ENCODE results near the gene SCIN.
"Not testable (repeated sequence)": the region's sequence is repeated elsewhere in the genome, so short reads cannot be mapped to it uniquely, and the experiment has no call there.

SCIN gene

GRCh38 chr7:12650080-12650479, 79.6 kb downstream of the SCIN start:
- DNase-seq = no peak

DNA sequence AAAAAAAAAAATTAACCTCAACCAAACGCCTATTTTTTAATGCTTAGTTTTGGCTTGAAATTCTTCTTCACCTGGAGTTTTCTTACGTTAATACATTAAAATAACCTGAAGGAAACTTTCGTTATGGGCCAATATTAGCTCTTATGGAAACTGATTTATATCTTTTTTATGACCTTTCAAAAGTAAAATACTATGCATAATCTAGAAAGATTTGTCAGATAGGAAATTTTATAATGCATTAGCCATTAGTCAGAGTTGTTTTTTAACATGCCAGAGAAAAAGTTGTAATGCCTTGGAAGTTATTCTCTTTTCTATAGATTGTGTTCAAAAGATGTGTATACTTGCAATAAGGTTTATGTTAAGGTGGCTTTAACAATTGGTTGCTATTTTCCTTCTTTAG, 82.6 kb downstream of the SCIN start:
- DNase-seq = no peak

DNA sequence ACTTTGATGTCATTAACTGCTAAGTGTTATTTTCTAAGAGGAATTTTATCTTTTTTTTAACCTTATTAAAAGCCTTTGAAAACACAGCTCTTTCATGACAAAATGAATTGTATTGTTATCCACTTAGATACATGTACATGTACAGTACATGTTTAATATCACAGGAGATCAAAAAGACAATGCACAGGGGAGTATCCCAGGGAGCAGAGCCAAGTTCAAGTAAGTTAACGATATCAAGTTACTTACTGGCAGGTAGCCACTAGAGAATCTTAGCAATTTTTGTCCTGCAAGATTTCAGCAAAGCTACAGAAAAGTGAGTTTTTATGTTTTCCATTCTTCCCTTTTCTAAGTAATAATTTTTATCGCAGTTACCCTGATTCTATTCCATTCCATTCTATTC, 83.0 kb downstream of the SCIN start:
- DNase-seq = no peak

DNA sequence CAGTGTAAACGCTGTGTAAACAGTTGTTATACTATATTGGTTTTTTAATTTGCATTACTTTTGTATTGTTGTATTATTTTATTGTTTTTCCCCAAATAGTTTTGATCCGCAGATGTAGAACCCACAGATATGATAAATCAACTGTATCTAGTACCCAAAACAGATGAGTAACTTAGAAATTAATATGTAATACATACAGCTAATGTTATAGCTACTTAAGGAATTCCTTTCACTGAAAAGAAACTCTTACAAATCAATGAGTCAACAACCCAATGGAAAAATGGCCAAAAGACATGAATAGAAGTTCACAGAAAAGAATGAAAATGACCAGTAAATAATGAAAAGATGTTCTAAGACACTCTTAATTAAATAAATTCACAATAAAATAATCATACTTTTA, 84.6 kb downstream of the SCIN start:
- DNase-seq = no peak

GRCh38 chr7:12660423-12660822, 89.9 kb downstream of the SCIN start:
- DNase-seq = not testable (repeated sequence)

- not testable (repeated sequence) for DNase-seq
Measured at GRCh38 chr7:12660986-12661385, 90.5 kb downstream of the SCIN start.

DNA sequence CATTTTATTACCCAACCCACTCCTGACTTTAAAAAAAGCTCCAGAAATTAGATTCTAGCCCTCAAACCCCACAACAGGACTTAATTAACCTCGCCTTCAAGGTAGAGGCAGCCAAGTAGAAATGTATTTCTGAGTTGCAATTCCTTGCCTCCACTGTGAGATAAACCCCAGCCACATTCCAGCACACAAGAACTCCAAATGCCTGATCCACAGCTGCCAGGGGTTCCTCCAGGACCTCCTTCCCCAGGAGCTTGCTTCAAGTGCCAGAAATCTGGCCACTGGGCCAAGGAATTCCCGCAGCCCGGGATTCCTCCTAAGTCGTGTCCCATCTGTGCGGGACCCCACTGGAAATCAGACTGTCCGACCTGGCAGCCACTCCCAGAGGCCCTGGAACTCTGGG, 91.1 kb downstream of the SCIN start:
- DNase-seq = no peak

- peak; percentile 49 for DNase-seq
Measured at GRCh38 chr7:12670000-12670729, 99.6 kb downstream of the SCIN start.

- no peak for DNase-seq
Measured at GRCh38 chr7:12670743-12671520, 100.4 kb downstream of the SCIN start.

GRCh38 chr7:12673436-12673835, 102.9 kb downstream of the SCIN start:
- not testable (repeated sequence) for DNase-seq

GRCh38 chr7:12674053-12674452, 103.5 kb downstream of the SCIN start:
- DNase-seq = no peak

GRCh38 chr7:12674861-12675260, 104.3 kb downstream of the SCIN start:
- no peak for DNase-seq

- no peak for DNase-seq
Measured at GRCh38 chr7:12683678-12684585, 113.4 kb downstream of the SCIN start.

GRCh38 chr7:12684733-12685132, 114.2 kb downstream of the SCIN start:
- no peak for DNase-seq

GRCh38 chr7:12685550-12685949, 115.0 kb downstream of the SCIN start:
- DNase-seq = peak; percentile 37

- DNase-seq = peak; percentile 93
Measured at GRCh38 chr7:12686234-12686890, 115.8 kb downstream of the SCIN start.

DNA sequence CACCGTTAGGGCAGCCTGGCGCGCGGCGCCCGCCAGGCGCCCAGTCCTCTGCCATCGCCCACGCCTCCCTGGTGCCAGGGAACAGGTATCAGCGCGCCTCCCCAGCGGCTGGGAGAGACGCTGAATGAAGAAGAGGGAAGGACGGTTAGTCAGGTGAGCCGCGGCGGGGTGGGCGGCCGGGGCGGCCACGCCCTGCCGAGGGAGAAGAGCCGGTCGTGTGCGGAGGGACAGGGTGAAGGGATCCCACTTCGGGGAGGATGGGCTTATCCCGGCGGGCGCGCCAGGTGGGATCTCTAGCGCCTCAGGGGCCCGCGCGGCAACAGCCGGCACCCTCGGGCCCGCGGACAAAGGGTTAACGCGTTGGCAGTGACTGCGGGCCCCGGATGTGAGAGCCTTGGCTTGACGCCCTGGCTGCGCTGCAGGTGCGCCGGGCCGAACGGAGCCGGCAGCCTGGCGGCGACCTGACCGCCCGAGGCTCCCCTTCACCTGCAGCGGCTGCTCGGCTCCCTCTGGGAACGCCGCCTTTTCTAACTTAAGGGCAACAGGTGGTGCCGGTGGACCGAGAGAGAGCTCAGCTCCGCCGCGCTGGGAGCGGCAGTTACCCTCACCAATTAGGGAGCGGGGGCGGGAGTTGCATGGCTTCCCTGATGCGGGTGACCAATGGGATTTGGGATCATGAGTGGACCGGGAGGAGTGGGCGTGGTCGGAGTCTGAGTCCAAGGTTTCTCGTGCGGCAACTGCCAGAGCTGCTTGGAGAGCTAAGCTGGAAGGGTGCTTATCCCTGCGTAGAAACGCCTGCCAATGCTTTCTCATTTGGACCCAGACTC, 116.6 kb downstream of the SCIN start, which contains the start of gene ARL4A:
Gene ARL4A, plus strand, starts transcription at position 743 of the 827 bp plus-strand sequence. CDS start 622 bp downstream, outside the sequence.
- DNase-seq = peak; percentile 99

GRCh38 chr7:12687718-12688171, 117.2 kb downstream of the SCIN start:
- no peak for DNase-seq

GRCh38 chr7:12688485-12689170, 118.1 kb downstream of the SCIN start:
- DNase-seq = not testable (repeated sequence)

DNA sequence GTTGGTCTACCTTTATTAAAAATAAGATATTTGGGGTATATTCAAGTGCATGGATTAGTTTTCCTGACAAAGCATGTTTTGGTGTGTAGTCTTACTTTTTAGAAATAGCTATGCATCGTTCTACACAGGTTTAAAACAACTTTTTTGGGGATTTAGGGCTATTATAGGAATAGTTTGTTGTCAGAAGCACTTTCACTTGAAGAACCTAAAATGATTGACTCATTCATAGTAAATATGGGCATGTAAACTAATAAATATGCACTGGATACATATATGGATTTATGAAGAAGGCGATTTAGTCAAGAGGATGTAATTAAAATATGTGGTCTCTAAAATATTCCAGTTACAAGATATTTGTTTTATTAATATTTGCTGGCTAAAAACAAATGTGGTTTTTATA, 118.9 kb downstream of the SCIN start:
- no peak for DNase-seq
